Measurements from ENCODE around the gene WDR5B. TPM values are rescaled to one million over a fixed set of nuclear protein-coding genes. Genes with fewer than 3 reads are reported as not detected.
A peak's percentile ranks its signal among the peaks of the same experiment; 100 is the strongest.

The WDR5B gene
- total and polyA plus RNA-seq, 8 donors = 2.3 to 5.4 (median 3.3) TPM

DNA sequence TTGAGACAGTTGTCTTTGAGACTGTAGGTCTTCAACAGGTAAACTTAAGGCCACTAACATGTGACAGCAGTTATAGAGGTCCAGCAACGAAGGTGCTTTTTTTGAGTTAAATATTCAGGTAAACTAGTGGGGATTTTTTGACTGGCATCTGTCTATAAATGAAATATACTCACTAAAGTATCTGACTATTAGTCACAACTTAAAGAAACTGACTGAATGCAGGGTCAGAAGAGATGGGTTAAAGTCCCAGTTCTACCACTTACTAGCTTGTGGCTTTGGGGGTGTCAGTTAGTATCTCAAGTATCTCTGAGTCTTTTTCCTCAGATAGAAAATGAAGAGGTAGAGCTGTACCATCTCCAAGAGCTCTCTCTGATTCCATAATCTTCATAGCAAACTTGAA lies 50.8 kb downstream of the WDR5B start:
- ATAC-seq (peak in 2 of 4 donors; percentile 4 to 18), FAIRE-seq (no peak), DNase-seq (no peak)
- TF ChIP-seq, protein P1, sequence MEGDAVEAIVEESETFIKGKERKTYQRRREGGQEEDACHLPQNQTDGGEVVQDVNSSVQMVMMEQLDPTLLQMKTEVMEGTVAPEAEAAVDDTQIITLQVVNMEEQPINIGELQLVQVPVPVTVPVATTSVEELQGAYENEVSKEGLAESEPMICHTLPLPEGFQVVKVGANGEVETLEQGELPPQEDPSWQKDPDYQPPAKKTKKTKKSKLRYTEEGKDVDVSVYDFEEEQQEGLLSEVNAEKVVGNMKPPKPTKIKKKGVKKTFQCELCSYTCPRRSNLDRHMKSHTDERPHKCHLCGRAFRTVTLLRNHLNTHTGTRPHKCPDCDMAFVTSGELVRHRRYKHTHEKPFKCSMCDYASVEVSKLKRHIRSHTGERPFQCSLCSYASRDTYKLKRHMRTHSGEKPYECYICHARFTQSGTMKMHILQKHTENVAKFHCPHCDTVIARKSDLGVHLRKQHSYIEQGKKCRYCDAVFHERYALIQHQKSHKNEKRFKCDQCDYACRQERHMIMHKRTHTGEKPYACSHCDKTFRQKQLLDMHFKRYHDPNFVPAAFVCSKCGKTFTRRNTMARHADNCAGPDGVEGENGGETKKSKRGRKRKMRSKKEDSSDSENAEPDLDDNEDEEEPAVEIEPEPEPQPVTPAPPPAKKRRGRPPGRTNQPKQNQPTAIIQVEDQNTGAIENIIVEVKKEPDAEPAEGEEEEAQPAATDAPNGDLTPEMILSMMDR (IDR thresholded peaks at IDR 0.05) = no peak
- peaks cover 35 to 38% (median 38%) of the 10 kb centered on the region in 3 donors for H3K4me1 ChIP-seq
- H3K4me3 ChIP-seq = no peak overlapping the region
- intact Hi-C loops (cut with DNase I) = no loop called here
- 58 to 59% methylated on average over 1 of the region's 1 CpG for WGBS, 2 donors
- no peaks in the 10 kb centered on the region for H3K27me3 ChIP-seq
- H3K9me3 ChIP-seq = no peaks in the 10 kb centered on the region
- no peaks in the 10 kb centered on the region for H3K36me3 ChIP-seq
- peak overlapping the region; percentile 12 to 88 (median 58) for H3K27ac ChIP-seq

DNA sequence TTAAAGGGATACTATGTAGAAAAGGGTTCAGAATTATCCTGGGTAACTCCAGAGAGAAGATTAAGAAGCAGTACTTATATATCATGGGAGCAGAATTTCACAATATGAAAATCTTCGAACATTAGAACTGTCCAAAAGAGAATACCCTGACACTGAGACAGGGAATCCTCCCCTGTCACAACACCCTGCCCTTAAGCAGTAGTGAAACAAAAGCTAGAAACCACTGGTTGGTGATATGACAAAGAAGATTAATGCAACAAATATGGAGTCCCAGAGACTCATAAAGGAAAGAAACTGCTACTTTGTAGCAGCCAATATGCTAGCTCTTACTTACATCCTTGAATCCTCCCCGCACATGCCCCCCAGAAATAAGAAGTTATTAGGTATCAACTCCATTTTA lies 51.4 kb downstream of the WDR5B start:
- WGBS, 2 donors = 95 to 98% methylated on average over 2 of the region's 2 CpGs
- peak overlapping the region; percentile 12 to 88 (median 62) for H3K27ac ChIP-seq

More for the DNA sequence above, 51.4 kb downstream of the WDR5B start:
- H3K9me3 ChIP-seq = no peaks in the 10 kb centered on the region
- no peaks in the 10 kb centered on the region for H3K36me3 ChIP-seq
- no peak for ATAC-seq
- TF ChIP-seq, protein P1 (IDR thresholded peaks at IDR 0.05) = no peak
- no peak overlapping the region for H3K4me3 ChIP-seq
- H3K27me3 ChIP-seq = no peaks in the 10 kb centered on the region
- peaks cover 35 to 38% (median 38%) of the 10 kb centered on the region in 3 donors for H3K4me1 ChIP-seq
- intact Hi-C loops (cut with DNase I) = no loop called here
- DNase-seq = no peak
- FAIRE-seq = no peak

Other genes with a start within 250 kb of the WDR5B start
- 10 to 100 TPM in 3 of 6 donors, 1 to 10 TPM in 3; 7.6 to 15.5 (median 10.5) TPM for gene CASR, start 232.4 kb downstream of the WDR5B start, total RNA-seq
- gene CASR, start 232.4 kb downstream of the WDR5B start, polyA plus RNA-seq = 10 to 100 TPM in 1 of 2 donors, 1 to 10 TPM in 1; 6.9 to 24.6 TPM
- 1 to 10 TPM in 2 of 6 donors, under 1 TPM in 2, not detected in 2; 0.63 to 2.1 (median 1.0) TPM for gene CSTA, start 90.8 kb downstream of the WDR5B start, total RNA-seq
- 1 to 10 TPM; 3.0 to 3.7 TPM for gene CSTA, start 90.8 kb downstream of the WDR5B start, polyA plus RNA-seq
- gene MIX23, start 32.8 kb downstream of the WDR5B start, total RNA-seq = 10 to 100 TPM in 5 of 6 donors, 1 to 10 TPM in 1; 9.3 to 15.2 (median 13.1) TPM
- gene MIX23, start 32.8 kb downstream of the WDR5B start, polyA plus RNA-seq = 10 to 100 TPM; 28.5 to 28.6 TPM
- gene FAM162A, start 31.9 kb downstream of the WDR5B start, total RNA-seq = 10 to 100 TPM; 32.8 to 60.4 (median 43.9) TPM
- 10 to 100 TPM; 53.1 to 74.3 TPM for gene FAM162A, start 31.9 kb downstream of the WDR5B start, polyA plus RNA-seq
- gene KPNA1, start 98.9 kb upstream of the WDR5B start, total RNA-seq = 10 to 100 TPM; 19.7 to 35.1 (median 25.9) TPM
- gene KPNA1, start 98.9 kb upstream of the WDR5B start, polyA plus RNA-seq = 10 to 100 TPM in 1 of 2 donors, 1 to 10 TPM in 1; 5.7 to 12.6 TPM
- 10 to 100 TPM in 5 of 6 donors, 1 to 10 TPM in 1; 8.6 to 22.7 (median 13.3) TPM for gene PARP9, start 148.2 kb upstream of the WDR5B start, total RNA-seq
- gene PARP9, start 148.2 kb upstream of the WDR5B start, polyA plus RNA-seq = 10 to 100 TPM; 18.1 to 33.2 TPM
- 10 to 100 TPM; 15.3 to 36.6 (median 21.1) TPM for gene DTX3L, start 148.3 kb upstream of the WDR5B start, total RNA-seq
- gene DTX3L, start 148.3 kb upstream of the WDR5B start, polyA plus RNA-seq = 1 to 10 TPM; 7.4 to 8.3 TPM
- gene PARP15, start 161.6 kb upstream of the WDR5B start, total RNA-seq = under 1 TPM; 0.14 to 0.78 (median 0.45) TPM
- under 1 TPM; 0.76 to 0.80 TPM for gene PARP15, start 161.6 kb upstream of the WDR5B start, polyA plus RNA-seq